ENCODE results near the gene MLLT3.

MLLT3 gene

GRCh38 chr9:20447291-20447690 is 175.0 kb downstream of the MLLT3 start:
- Histone ChIP-seq H3K27me3 (ENCODE audit: insufficient read depth, low read depth) (no peaks in the 10 kb centered on the region), H4K20me1 (ENCODE audit: insufficient read depth) (no peaks in the 10 kb centered on the region), H3K27ac (no peak overlapping the region), H3K4me2 (no peak overlapping the region), H3K79me2 (ENCODE audit: insufficient read depth, low read depth) (no peaks in the 10 kb centered on the region), H3K4me1 (ENCODE audit: low read depth, poor library complexity, severe bottlenecking) (peaks cover 19% of the 10 kb centered on the region), H3K36me3 (ENCODE audit: insufficient read depth) (no peaks in the 10 kb centered on the region), H3K4me3 (IDR thresholded peaks at IDR 0.05; ENCODE audit: insufficient read depth, low read depth, low read length) (no peak overlapping the region), H3K9ac (no peak overlapping the region), H2AFZ (ENCODE audit: low read depth) (no peak overlapping the region)
- no peak for TF ChIP-seq CTCF (conservative IDR thresholded peaks at IDR 0.05; ENCODE audit: low read depth, low read length)

GRCh38 chr9:20446248-20446647 is 176.1 kb downstream of the MLLT3 start:
- Histone ChIP-seq H3K36me3 (ENCODE audit: insufficient read depth) (no peaks in the 10 kb centered on the region), H2AFZ (ENCODE audit: low read depth) (no peak overlapping the region), H3K4me1 (ENCODE audit: low read depth, poor library complexity, severe bottlenecking) (peaks cover 29% of the 10 kb centered on the region), H3K27ac (no peak overlapping the region), H3K9ac (no peak overlapping the region), H3K79me2 (ENCODE audit: insufficient read depth, low read depth) (no peaks in the 10 kb centered on the region), H3K27me3 (ENCODE audit: insufficient read depth, low read depth) (no peaks in the 10 kb centered on the region), H4K20me1 (ENCODE audit: insufficient read depth) (no peaks in the 10 kb centered on the region), H3K4me3 (IDR thresholded peaks at IDR 0.05; ENCODE audit: insufficient read depth, low read depth, low read length) (no peak overlapping the region), H3K4me2 (no peak overlapping the region)
- TF ChIP-seq CTCF (conservative IDR thresholded peaks at IDR 0.05; ENCODE audit: low read depth, low read length) = no peak

- no peak overlapping the region; the same call in 1 of the 2 replicates for H3K9ac ChIP-seq
- no peak for TF ChIP-seq CTCF (conservative IDR thresholded peaks at IDR 0.05; ENCODE audit: low read depth, low read length)
- no peaks in the 10 kb centered on the region for H3K79me2 ChIP-seq (ENCODE audit: insufficient read depth, low read depth)
- H3K36me3 ChIP-seq (ENCODE audit: insufficient read depth) = no peaks in the 10 kb centered on the region
- no peaks in the 10 kb centered on the region for H4K20me1 ChIP-seq (ENCODE audit: insufficient read depth)
- no peaks in the 10 kb centered on the region for H3K27me3 ChIP-seq (ENCODE audit: insufficient read depth, low read depth)
- peaks cover 62% of the 10 kb centered on the region for H3K4me1 ChIP-seq (ENCODE audit: low read depth, poor library complexity, severe bottlenecking)
- no peak overlapping the region for H2AFZ ChIP-seq (ENCODE audit: low read depth)
- peak overlapping the region; percentile 91 for H3K4me2 ChIP-seq
- H3K4me3 ChIP-seq (IDR thresholded peaks at IDR 0.05; ENCODE audit: insufficient read depth, low read depth, low read length) = no peak overlapping the region
- H3K27ac ChIP-seq = peak overlapping the region; percentile 59; the same call in 1 of the 2 replicates
These were observed 179.6 kb downstream of the MLLT3 start for GRCh38 chr9:20442461-20443319.

GRCh38 chr9:20441711-20442423 is 180.4 kb downstream of the MLLT3 start:
- Histone ChIP-seq H2AFZ (ENCODE audit: low read depth) (peak overlapping the region; percentile 38; the same call in 1 of the 2 replicates), H3K27ac (peak overlapping the region; percentile 59), H3K9ac (peak overlapping the region; percentile 49; the same call in 1 of the 2 replicates), H3K79me2 (ENCODE audit: insufficient read depth, low read depth) (no peaks in the 10 kb centered on the region), H3K36me3 (ENCODE audit: insufficient read depth) (no peaks in the 10 kb centered on the region), H3K4me1 (ENCODE audit: low read depth, poor library complexity, severe bottlenecking) (peaks cover 66% of the 10 kb centered on the region), H4K20me1 (ENCODE audit: insufficient read depth) (no peaks in the 10 kb centered on the region), H3K4me3 (IDR thresholded peaks at IDR 0.05; ENCODE audit: insufficient read depth, low read depth, low read length) (no peak overlapping the region), H3K4me2 (peak overlapping the region; percentile 91), H3K27me3 (ENCODE audit: insufficient read depth, low read depth) (no peaks in the 10 kb centered on the region)
- no peak for TF ChIP-seq CTCF (conservative IDR thresholded peaks at IDR 0.05; ENCODE audit: low read depth, low read length)
